ENCODE measurements around the gene FBXO17. TPM values are rescaled to one million over a fixed set of nuclear protein-coding genes. Genes with fewer than 3 reads are reported as not detected.
A peak's percentile ranks its signal among the peaks of the same experiment; 100 is the strongest.

The FBXO17 gene
- total and polyA plus RNA-seq, 2 of the 13 experiments (the other 11 are each of a cell fraction or from before 2014, with no cell fraction given) = 22.1 to 58.7 TPM

DNA sequence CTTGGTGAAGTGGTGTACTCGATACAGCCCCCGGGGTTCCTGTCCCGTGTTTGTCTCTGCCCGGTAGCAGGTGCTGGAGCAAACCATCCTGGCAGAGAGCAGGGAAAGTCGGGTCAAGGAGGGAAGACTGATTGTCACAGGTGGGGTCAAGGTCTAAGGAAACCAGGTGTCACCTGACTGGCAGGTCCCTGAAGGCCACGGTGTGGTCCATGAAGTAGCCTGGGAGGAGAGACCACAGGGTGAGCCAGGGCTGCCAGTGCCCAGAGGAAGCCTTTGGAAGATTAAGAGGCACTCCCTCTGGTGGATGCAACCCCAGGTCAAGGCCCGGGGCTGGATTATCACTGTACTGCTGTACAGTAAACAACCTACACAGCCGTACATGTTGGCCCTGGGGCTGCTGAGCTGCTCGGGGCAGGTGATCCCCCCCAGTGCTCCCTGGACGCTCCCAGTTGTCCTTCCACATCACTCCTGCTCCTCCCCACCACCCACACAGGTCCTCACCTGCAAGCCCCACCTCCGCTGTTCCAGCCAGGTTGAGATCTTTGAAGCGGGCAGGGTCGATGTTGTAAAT lies 57.5 kb downstream of the FBXO17 start (continued):
- TF ChIP-seq, protein P1, sequence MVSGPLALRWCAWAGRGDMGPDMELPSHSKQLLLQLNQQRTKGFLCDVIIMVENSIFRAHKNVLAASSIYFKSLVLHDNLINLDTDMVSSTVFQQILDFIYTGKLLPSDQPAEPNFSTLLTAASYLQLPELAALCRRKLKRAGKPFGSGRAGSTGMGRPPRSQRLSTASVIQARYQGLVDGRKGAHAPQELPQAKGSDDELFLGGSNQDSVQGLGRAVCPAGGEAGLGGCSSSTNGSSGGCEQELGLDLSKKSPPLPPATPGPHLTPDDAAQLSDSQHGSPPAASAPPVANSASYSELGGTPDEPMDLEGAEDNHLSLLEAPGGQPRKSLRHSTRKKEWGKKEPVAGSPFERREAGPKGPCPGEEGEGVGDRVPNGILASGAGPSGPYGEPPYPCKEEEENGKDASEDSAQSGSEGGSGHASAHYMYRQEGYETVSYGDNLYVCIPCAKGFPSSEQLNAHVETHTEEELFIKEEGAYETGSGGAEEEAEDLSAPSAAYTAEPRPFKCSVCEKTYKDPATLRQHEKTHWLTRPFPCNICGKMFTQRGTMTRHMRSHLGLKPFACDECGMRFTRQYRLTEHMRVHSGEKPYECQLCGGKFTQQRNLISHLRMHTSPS (CRISPR knock-in tag; IDR thresholded peaks at IDR 0.05; ENCODE audit: low read depth) = no peak
- TF ChIP-seq ZNF10 (CRISPR knock-in tag; IDR thresholded peaks at IDR 0.05; ENCODE audit: borderline replicate concordance, low read depth) = no peak
- peak; percentile 72 for TF ChIP-seq STAG1 (CRISPR knock-in tag; IDR thresholded peaks at IDR 0.05)
- TF ChIP-seq, protein P2, sequence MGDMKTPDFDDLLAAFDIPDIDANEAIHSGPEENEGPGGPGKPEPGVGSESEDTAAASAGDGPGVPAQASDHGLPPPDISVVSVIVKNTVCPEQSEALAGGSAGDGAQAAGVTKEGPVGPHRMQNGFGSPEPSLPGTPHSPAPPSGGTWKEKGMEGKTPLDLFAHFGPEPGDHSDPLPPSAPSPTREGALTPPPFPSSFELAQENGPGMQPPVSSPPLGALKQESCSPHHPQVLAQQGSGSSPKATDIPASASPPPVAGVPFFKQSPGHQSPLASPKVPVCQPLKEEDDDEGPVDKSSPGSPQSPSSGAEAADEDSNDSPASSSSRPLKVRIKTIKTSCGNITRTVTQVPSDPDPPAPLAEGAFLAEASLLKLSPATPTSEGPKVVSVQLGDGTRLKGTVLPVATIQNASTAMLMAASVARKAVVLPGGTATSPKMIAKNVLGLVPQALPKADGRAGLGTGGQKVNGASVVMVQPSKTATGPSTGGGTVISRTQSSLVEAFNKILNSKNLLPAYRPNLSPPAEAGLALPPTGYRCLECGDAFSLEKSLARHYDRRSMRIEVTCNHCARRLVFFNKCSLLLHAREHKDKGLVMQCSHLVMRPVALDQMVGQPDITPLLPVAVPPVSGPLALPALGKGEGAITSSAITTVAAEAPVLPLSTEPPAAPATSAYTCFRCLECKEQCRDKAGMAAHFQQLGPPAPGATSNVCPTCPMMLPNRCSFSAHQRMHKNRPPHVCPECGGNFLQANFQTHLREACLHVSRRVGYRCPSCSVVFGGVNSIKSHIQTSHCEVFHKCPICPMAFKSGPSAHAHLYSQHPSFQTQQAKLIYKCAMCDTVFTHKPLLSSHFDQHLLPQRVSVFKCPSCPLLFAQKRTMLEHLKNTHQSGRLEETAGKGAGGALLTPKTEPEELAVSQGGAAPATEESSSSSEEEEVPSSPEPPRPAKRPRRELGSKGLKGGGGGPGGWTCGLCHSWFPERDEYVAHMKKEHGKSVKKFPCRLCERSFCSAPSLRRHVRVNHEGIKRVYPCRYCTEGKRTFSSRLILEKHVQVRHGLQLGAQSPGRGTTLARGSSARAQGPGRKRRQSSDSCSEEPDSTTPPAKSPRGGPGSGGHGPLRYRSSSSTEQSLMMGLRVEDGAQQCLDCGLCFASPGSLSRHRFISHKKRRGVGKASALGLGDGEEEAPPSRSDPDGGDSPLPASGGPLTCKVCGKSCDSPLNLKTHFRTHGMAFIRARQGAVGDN (CRISPR knock-in tag; IDR thresholded peaks at IDR 0.05) = peak; percentile 58
- TF ChIP-seq, protein P3, sequence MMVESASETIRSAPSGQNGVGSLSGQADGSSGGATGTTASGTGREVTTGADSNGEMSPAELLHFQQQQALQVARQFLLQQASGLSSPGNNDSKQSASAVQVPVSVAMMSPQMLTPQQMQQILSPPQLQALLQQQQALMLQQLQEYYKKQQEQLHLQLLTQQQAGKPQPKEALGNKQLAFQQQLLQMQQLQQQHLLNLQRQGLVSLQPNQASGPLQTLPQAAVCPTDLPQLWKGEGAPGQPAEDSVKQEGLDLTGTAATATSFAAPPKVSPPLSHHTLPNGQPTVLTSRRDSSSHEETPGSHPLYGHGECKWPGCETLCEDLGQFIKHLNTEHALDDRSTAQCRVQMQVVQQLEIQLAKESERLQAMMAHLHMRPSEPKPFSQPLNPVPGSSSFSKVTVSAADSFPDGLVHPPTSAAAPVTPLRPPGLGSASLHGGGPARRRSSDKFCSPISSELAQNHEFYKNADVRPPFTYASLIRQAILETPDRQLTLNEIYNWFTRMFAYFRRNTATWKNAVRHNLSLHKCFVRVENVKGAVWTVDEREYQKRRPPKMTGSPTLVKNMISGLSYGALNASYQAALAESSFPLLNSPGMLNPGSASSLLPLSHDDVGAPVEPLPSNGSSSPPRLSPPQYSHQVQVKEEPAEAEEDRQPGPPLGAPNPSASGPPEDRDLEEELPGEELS (CRISPR knock-in tag; IDR thresholded peaks at IDR 0.05) = 0 out of 2 replicates have a peak, but pooled peaks have one; percentile 44
- TF ChIP-seq, protein P4, sequence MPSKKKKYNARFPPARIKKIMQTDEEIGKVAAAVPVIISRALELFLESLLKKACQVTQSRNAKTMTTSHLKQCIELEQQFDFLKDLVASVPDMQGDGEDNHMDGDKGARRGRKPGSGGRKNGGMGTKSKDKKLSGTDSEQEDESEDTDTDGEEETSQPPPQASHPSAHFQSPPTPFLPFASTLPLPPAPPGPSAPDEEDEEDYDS (CRISPR knock-in tag; IDR thresholded peaks at IDR 0.05) = 0 out of 2 replicates have a peak, but pooled peaks have one; percentile 24
- TF ChIP-seq FOXA3 (CRISPR knock-in tag; IDR thresholded peaks at IDR 0.05) = peak; percentile 55
- no peak for TF ChIP-seq FOXA1 (IDR thresholded peaks at IDR 0.05)
- TF ChIP-seq FOXA1 (CRISPR knock-in tag; IDR thresholded peaks at IDR 0.05) = peak; percentile 65
- TF ChIP-seq, protein P5, sequence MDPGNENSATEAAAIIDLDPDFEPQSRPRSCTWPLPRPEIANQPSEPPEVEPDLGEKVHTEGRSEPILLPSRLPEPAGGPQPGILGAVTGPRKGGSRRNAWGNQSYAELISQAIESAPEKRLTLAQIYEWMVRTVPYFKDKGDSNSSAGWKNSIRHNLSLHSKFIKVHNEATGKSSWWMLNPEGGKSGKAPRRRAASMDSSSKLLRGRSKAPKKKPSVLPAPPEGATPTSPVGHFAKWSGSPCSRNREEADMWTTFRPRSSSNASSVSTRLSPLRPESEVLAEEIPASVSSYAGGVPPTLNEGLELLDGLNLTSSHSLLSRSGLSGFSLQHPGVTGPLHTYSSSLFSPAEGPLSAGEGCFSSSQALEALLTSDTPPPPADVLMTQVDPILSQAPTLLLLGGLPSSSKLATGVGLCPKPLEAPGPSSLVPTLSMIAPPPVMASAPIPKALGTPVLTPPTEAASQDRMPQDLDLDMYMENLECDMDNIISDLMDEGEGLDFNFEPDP (CRISPR knock-in tag; conservative IDR thresholded peaks at IDR 0.05) = 0 out of 2 replicates have a peak, but pooled peaks have one; percentile 13
- TF ChIP-seq LCORL (IDR thresholded peaks at IDR 0.05) = no peak
- 0 out of 2 replicates have a peak, but pooled peaks have one; percentile 42 for TF ChIP-seq LCORL (CRISPR knock-in tag; IDR thresholded peaks at IDR 0.05)
- TF ChIP-seq PITX1 (CRISPR knock-in tag; IDR thresholded peaks at IDR 0.05) = peak; percentile 60; the same call in 1 of the 2 replicates
- TF ChIP-seq ZNF772 (CRISPR knock-in tag; IDR thresholded peaks at IDR 0.05) = 0 out of 2 replicates have a peak, but pooled peaks have one; percentile 12
- peak; percentile 9 for TF ChIP-seq TEAD3 (CRISPR knock-in tag; optimal IDR thresholded peaks at IDR 0.05; ENCODE audit: borderline replicate concordance)
- TF ChIP-seq, protein P6, sequence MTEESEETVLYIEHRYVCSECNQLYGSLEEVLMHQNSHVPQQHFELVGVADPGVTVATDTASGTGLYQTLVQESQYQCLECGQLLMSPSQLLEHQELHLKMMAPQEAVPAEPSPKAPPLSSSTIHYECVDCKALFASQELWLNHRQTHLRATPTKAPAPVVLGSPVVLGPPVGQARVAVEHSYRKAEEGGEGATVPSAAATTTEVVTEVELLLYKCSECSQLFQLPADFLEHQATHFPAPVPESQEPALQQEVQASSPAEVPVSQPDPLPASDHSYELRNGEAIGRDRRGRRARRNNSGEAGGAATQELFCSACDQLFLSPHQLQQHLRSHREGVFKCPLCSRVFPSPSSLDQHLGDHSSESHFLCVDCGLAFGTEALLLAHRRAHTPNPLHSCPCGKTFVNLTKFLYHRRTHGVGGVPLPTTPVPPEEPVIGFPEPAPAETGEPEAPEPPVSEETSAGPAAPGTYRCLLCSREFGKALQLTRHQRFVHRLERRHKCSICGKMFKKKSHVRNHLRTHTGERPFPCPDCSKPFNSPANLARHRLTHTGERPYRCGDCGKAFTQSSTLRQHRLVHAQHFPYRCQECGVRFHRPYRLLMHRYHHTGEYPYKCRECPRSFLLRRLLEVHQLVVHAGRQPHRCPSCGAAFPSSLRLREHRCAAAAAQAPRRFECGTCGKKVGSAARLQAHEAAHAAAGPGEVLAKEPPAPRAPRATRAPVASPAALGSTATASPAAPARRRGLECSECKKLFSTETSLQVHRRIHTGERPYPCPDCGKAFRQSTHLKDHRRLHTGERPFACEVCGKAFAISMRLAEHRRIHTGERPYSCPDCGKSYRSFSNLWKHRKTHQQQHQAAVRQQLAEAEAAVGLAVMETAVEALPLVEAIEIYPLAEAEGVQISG (CRISPR knock-in tag; IDR thresholded peaks at IDR 0.05) = peak; percentile 44; the same call in 1 of the 2 replicates
- TF ChIP-seq ADNP (CRISPR knock-in tag; IDR thresholded peaks at IDR 0.05) = 0 out of 2 replicates have a peak, but pooled peaks have one; percentile 15
